Renal cortical epithelial cell (primary cell): ENCODE data around the gene GPSM1. TPM values are rescaled to one million over a fixed set of nuclear protein-coding genes. Genes with fewer than 3 reads are reported as not detected.
"Not testable (repeated sequence)": the region's sequence is repeated elsewhere in the genome, so short reads cannot be mapped to it uniquely, and the experiment has no call there.

Experiments used
- DNase-seq: peaks from one replicate; pipeline ENCODE4 v3.0.0-alpha.2; 2011; ENCODE audit warnings: low read depth
- total RNA-seq: library from RNA; depleted of rRNA; stranded (reverse); fragments of >200 nt; gene quantifications from 2 replicates; pipeline ENCODE4 v1.2.3, GENCODE V29; 2014

Gene GPSM1
- total RNA-seq, 1 donor from 2014 or later, result 23.6 TPM

GRCh38 chr9:136317695-136318094 is 9.6 kb upstream of the GPSM1 start:
- no peak for DNase-seq

GRCh38 chr9:136318111-136318775 is 9.1 kb upstream of the GPSM1 start:
- no peak for DNase-seq

GRCh38 chr9:136318776-136319241 is 8.5 kb upstream of the GPSM1 start:
- DNase-seq, result no peak

GRCh38 chr9:136319244-136319643 is 8.1 kb upstream of the GPSM1 start:
- not testable (repeated sequence) for DNase-seq

- DNase-seq, result not testable (repeated sequence)
Observed at GRCh38 chr9:136319955-136320354, 7.4 kb upstream of the GPSM1 start.

- not testable (repeated sequence) for DNase-seq
Observed at GRCh38 chr9:136320972-136321371, 6.4 kb upstream of the GPSM1 start.

GRCh38 chr9:136321561-136321960 is 5.8 kb upstream of the GPSM1 start:
- no peak for DNase-seq

GRCh38 chr9:136322756-136323330 is 4.5 kb upstream of the GPSM1 start:
- DNase-seq, result no peak

GRCh38 chr9:136323371-136323789 is 4.0 kb upstream of the GPSM1 start:
- DNase-seq, result no peak

- no peak for DNase-seq
Observed at GRCh38 chr9:136324501-136325300, 2.6 kb upstream of the GPSM1 start.

- DNase-seq, result no peak
Observed at GRCh38 chr9:136325358-136325757, 2.0 kb upstream of the GPSM1 start.

GRCh38 chr9:136326061-136326760 is 1.1 kb upstream of the GPSM1 start:
- DNase-seq, result no peak

GRCh38 chr9:136326761-136327303 is 507 bp upstream of the GPSM1 start:
- DNase-seq, result no peak

GRCh38 chr9:136328011-136328621 is 777 bp downstream of the GPSM1 start:
- no peak for DNase-seq

GRCh38 chr9:136328622-136329041 is 1.3 kb downstream of the GPSM1 start:
- no peak for DNase-seq

- no peak for DNase-seq
Observed at GRCh38 chr9:136329211-136329627, 1.9 kb downstream of the GPSM1 start.

- DNase-seq, result no peak
Observed at GRCh38 chr9:136329636-136330405, 2.5 kb downstream of the GPSM1 start.

GRCh38 chr9:136330406-136330990 is 3.2 kb downstream of the GPSM1 start:
- no peak for DNase-seq

- no peak for DNase-seq
Observed at GRCh38 chr9:136331030-136331429, 3.7 kb downstream of the GPSM1 start.
